Measurements from ENCODE around the gene GM2A. TPM values are rescaled to one million over a fixed set of nuclear protein-coding genes. Genes with fewer than 3 reads are reported as not detected.
A peak's percentile ranks its signal among the peaks of the same experiment; 100 is the strongest.

The GM2A gene
- total and polyA plus RNA-seq, 2 of the 13 experiments (the other 11 are each of a cell fraction or from before 2014, with no cell fraction given): 14.6 to 29.6 TPM

DNA sequence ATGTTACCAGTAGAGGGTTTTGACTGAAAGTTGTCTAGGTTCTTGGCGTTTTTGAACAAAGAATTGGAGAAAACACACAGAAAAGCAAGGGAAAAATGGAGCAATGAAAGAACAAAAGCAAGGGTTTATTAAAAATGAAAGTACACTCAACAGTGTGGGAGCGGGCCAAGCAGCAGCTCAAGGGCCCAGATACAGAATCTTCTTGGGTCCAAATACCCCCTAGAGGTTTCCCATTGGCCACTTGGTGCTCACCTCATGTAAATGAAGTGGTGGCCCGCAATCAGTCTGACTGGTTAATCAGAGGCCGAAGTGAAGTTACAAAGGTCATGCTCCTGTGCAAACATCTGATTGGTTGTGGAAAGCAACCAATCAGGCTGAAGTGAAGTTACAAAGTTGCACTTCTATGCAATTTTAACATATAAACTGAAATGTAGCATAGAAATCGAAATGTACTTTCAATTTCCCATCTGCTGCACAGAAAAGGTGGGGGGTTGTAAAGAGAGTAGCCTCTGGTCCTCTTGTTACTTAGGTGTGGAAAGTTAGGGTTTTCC is 1.9 kb upstream of the GM2A start (continued):
- no peak for TF ChIP-seq TP53 (CRISPR knock-in tag; conservative IDR thresholded peaks at IDR 0.05)
- no peak for TF ChIP-seq CHCHD3 (CRISPR knock-in tag; IDR thresholded peaks at IDR 0.05)
- no peak for TF ChIP-seq ZFP41 (CRISPR knock-in tag; IDR thresholded peaks at IDR 0.05; ENCODE audit: borderline replicate concordance)
- 0 out of 2 replicates have a peak, but pooled peaks have one; percentile 46 for TF ChIP-seq TOPORS (CRISPR knock-in tag; IDR thresholded peaks at IDR 0.05)
- TF ChIP-seq GATA4 (IDR thresholded peaks at IDR 0.05; ENCODE audit: borderline replicate concordance, low read depth): peak; percentile 9; the same call in 1 of the 2 replicates
- no peak for TF ChIP-seq AKAP8 (CRISPR knock-in tag; IDR thresholded peaks at IDR 0.05)
- no peak for TF ChIP-seq HOXD1 (CRISPR knock-in tag; IDR thresholded peaks at IDR 0.05)
- no peak for TF ChIP-seq POGZ (CRISPR knock-in tag; IDR thresholded peaks at IDR 0.05)
- TF ChIP-seq NCOA5 (CRISPR knock-in tag; IDR thresholded peaks at IDR 0.05): no peak
- TF ChIP-seq ZNF605 (CRISPR knock-in tag; IDR thresholded peaks at IDR 0.05): no peak; the same call in 1 of the 2 replicates
- TF ChIP-seq, protein P1, sequence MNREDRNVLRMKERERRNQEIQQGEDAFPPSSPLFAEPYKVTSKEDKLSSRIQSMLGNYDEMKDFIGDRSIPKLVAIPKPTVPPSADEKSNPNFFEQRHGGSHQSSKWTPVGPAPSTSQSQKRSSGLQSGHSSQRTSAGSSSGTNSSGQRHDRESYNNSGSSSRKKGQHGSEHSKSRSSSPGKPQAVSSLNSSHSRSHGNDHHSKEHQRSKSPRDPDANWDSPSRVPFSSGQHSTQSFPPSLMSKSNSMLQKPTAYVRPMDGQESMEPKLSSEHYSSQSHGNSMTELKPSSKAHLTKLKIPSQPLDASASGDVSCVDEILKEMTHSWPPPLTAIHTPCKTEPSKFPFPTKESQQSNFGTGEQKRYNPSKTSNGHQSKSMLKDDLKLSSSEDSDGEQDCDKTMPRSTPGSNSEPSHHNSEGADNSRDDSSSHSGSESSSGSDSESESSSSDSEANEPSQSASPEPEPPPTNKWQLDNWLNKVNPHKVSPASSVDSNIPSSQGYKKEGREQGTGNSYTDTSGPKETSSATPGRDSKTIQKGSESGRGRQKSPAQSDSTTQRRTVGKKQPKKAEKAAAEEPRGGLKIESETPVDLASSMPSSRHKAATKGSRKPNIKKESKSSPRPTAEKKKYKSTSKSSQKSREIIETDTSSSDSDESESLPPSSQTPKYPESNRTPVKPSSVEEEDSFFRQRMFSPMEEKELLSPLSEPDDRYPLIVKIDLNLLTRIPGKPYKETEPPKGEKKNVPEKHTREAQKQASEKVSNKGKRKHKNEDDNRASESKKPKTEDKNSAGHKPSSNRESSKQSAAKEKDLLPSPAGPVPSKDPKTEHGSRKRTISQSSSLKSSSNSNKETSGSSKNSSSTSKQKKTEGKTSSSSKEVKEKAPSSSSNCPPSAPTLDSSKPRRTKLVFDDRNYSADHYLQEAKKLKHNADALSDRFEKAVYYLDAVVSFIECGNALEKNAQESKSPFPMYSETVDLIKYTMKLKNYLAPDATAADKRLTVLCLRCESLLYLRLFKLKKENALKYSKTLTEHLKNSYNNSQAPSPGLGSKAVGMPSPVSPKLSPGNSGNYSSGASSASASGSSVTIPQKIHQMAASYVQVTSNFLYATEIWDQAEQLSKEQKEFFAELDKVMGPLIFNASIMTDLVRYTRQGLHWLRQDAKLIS (CRISPR knock-in tag; IDR thresholded peaks at IDR 0.05): no peak
- TF ChIP-seq, protein P2, sequence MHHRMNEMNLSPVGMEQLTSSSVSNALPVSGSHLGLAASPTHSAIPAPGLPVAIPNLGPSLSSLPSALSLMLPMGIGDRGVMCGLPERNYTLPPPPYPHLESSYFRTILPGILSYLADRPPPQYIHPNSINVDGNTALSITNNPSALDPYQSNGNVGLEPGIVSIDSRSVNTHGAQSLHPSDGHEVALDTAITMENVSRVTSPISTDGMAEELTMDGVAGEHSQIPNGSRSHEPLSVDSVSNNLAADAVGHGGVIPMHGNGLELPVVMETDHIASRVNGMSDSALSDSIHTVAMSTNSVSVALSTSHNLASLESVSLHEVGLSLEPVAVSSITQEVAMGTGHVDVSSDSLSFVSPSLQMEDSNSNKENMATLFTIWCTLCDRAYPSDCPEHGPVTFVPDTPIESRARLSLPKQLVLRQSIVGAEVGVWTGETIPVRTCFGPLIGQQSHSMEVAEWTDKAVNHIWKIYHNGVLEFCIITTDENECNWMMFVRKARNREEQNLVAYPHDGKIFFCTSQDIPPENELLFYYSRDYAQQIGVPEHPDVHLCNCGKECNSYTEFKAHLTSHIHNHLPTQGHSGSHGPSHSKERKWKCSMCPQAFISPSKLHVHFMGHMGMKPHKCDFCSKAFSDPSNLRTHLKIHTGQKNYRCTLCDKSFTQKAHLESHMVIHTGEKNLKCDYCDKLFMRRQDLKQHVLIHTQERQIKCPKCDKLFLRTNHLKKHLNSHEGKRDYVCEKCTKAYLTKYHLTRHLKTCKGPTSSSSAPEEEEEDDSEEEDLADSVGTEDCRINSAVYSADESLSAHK (CRISPR knock-in tag; IDR thresholded peaks at IDR 0.05; ENCODE audit: borderline replicate concordance): no peak
- TF ChIP-seq ZNF253 (CRISPR knock-in tag; IDR thresholded peaks at IDR 0.05; ENCODE audit: borderline replicate concordance): no peak
- no peak for TF ChIP-seq ZNF674 (CRISPR knock-in tag; IDR thresholded peaks at IDR 0.05; ENCODE audit: low read depth)
- no peak for TF ChIP-seq CAMTA2 (CRISPR knock-in tag; IDR thresholded peaks at IDR 0.05; ENCODE audit: borderline replicate concordance)
- TF ChIP-seq CREM (IDR thresholded peaks at IDR 0.05): peak; percentile 37; the same call in 1 of the 2 replicates
- no peak for TF ChIP-seq CREM (CRISPR knock-in tag; IDR thresholded peaks at IDR 0.05)
- no peak for TF ChIP-seq ATF7 (IDR thresholded peaks at IDR 0.05)
- TF ChIP-seq ATF7 (CRISPR knock-in tag; IDR thresholded peaks at IDR 0.05): no peak
- no peak for TF ChIP-seq ZNF615 (CRISPR knock-in tag; IDR thresholded peaks at IDR 0.05; ENCODE audit: borderline replicate concordance)
- TF ChIP-seq PTBP1 (IDR thresholded peaks at IDR 0.05; ENCODE audit: low read depth, low read length, poor library complexity, severe bottlenecking): no peak
- TF ChIP-seq ZKSCAN1 (IDR thresholded peaks at IDR 0.05; ENCODE audit: low read length): no peak
- peak; percentile 55; the same call in 1 of the 2 replicates for TF ChIP-seq MIXL1 (CRISPR knock-in tag; IDR thresholded peaks at IDR 0.05)
